Upper lobe of right lung (tissue), 1 donor: ENCODE measurements around the gene ZDHHC3. TPM values are rescaled to one million over a fixed set of nuclear protein-coding genes. Genes with fewer than 3 reads are reported as not detected.

Experiments used
- ATAC-seq: fragments of 200-7000 bp; cut with Tn5 transposase; one replicate; pipeline ENCODE4 v1.9.1; 2020; ENCODE audit warnings: mild to moderate bottlenecking, moderate library complexity
- DNase-seq: peaks from one replicate; pipeline ENCODE4 v3.0.0-alpha.2; 2020
- H3K27ac ChIP-seq: fragments of 200-600 bp; one replicate; pipeline ENCODE4 v1.8.0; 2022
- H3K27me3 ChIP-seq: fragments of 200-600 bp; one replicate; pipeline ENCODE4 v1.8.0; 2022; ENCODE audit warnings: mild to moderate bottlenecking
- H3K36me3 ChIP-seq: fragments of 200-600 bp; one replicate; pipeline ENCODE4 v1.8.0; 2022
- H3K4me1 ChIP-seq: fragments of 200-600 bp; one replicate; pipeline ENCODE4 v1.8.0; 2022
- H3K4me3 ChIP-seq: fragments of 200-600 bp; one replicate; pipeline ENCODE4 v1.8.0; 2022; ENCODE audit warnings: mild to moderate bottlenecking
- H3K9me3 ChIP-seq: fragments of 200-600 bp; one replicate; pipeline ENCODE4 v1.8.0; 2022
- CTCF ChIP-seq: fragments of 200-600 bp; IDR thresholded peaks from one replicate; pipeline ENCODE4 v1.8.0; 2022; ENCODE audit warnings: antibody characterized with exemption
- intact Hi-C: fragments of 100-400 bp; cut with DNase I; formaldehyde crosslinking; loops from one replicate; pipeline ENCODE4 v1.11.0; 2022
- total RNA-seq: library from RNA; stranded (reverse); fragmentation: NEBNext Ultra II Directional; extraction: Animal tissue kit (Norgen Biotek cat#: 25700); gene quantifications from one replicate; pipeline ENCODE4 v1.2.1, GENCODE V29; 2021
- donor health status: DM: no; HTN: yes; CAD: no; lungs with severe emphysema.

Gene ZDHHC3
- total RNA-seq, 1 donor from 2014 or later: 125 TPM

- intact Hi-C loops: no loop called here
- H3K36me3 ChIP-seq: peaks cover 20% of the 10 kb centered on the region
- ATAC-seq: no peak
Measured at GRCh38 chr3:44948239-44948638, 27.7 kb downstream of the ZDHHC3 start.

GRCh38 chr3:44942202-44942921, 33.6 kb downstream of the ZDHHC3 start:
- Histone ChIP-seq H3K36me3 (peaks cover 62% of the 10 kb centered on the region), H3K27me3 (no peaks in the 10 kb centered on the region), H3K4me3 (no peak overlapping the region), H3K27ac (no peak overlapping the region), H3K4me1 (peaks cover 23% of the 10 kb centered on the region), H3K9me3 (no peaks in the 10 kb centered on the region)
- DNase-seq (no peak), ATAC-seq (no peak)
- TF ChIP-seq CTCF: no peak
- intact Hi-C loops: no loop called here

More at GRCh38 chr3:44948239-44948638, 27.7 kb downstream of the ZDHHC3 start:
- no peaks in the 10 kb centered on the region for H3K27me3 ChIP-seq
- H3K27ac ChIP-seq: no peak overlapping the region
- no peaks in the 10 kb centered on the region for H3K4me1 ChIP-seq
- H3K4me3 ChIP-seq: no peak overlapping the region
- no peak for DNase-seq
- H3K9me3 ChIP-seq: no peaks in the 10 kb centered on the region
- TF ChIP-seq CTCF: no peak

DNA sequence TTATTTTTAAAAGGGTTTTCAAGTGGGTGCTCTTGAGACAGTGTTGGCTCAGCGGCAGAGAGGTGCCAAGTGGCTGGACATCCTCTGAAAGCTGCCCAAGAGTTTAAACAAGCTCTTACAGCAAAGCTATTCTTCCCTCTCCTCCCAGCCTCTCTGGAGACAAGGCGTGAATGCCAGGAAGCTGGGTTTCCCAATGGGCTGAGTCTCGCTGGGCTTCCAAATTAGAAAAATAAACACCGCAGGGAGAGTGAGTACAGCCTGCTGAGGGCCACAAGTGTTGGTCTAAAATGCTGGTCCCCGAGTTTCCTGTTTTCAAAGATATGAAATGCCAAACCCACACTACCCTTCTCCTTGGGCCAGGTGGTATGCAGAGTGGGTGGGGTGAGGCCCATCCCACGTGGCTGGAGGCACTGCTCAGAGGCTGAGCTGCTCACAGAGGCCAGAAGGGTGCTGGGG, 36.4 kb downstream of the ZDHHC3 start:
- H3K27ac ChIP-seq: peak overlapping the region; percentile 70
- ATAC-seq (peak; percentile 94), DNase-seq (peak; percentile 84)
- H3K4me1 ChIP-seq: peaks cover 23% of the 10 kb centered on the region
- H3K36me3 ChIP-seq: peaks cover 53% of the 10 kb centered on the region
- intact Hi-C loops: no loop called here
- H3K4me3 ChIP-seq: no peak overlapping the region
- no peak for TF ChIP-seq CTCF
- no peaks in the 10 kb centered on the region for H3K9me3 ChIP-seq
- no peaks in the 10 kb centered on the region for H3K27me3 ChIP-seq

GRCh38 chr3:44932986-44933944, 42.7 kb downstream of the ZDHHC3 start:
- peak; percentile 63 for ATAC-seq
- TF ChIP-seq CTCF: no peak
- Histone ChIP-seq H3K27ac (peak overlapping the region; percentile 58), H3K27me3 (no peaks in the 10 kb centered on the region), H3K4me3 (no peak overlapping the region), H3K4me1 (peaks cover 8% of the 10 kb centered on the region), H3K36me3 (peaks cover 58% of the 10 kb centered on the region), H3K9me3 (no peaks in the 10 kb centered on the region)
- no peak for DNase-seq
- intact Hi-C loops: no loop called here

GRCh38 chr3:44932271-44932670, 43.7 kb downstream of the ZDHHC3 start:
- no peak for TF ChIP-seq CTCF
- intact Hi-C loops: no loop called here
- Histone ChIP-seq H3K27me3 (no peaks in the 10 kb centered on the region), H3K9me3 (no peaks in the 10 kb centered on the region), H3K27ac (no peak overlapping the region), H3K36me3 (peaks cover 68% of the 10 kb centered on the region), H3K4me3 (no peak overlapping the region), H3K4me1 (peaks cover 3% of the 10 kb centered on the region)
- DNase-seq: no peak
- no peak for ATAC-seq
